ENCODE results near the gene LRRC51.

The LRRC51 gene, protein sequence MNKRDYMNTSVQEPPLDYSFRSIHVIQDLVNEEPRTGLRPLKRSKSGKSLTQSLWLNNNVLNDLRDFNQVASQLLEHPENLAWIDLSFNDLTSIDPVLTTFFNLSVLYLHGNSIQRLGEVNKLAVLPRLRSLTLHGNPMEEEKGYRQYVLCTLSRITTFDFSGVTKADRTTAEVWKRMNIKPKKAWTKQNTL

GRCh38 chr11:72080326-72081183 is at the start of gene LRRC51, which contains the start of gene NUMA1:
LRRC51 (plus strand) TSS chr11:72080850; CDS start chr11:72089084, 8,234 bp downstream.
NUMA1 (minus strand) TSS chr11:72080542; CDS start chr11:72035943, 44,599 bp downstream.
- peak; percentile 99 for DNase-seq

DNA sequence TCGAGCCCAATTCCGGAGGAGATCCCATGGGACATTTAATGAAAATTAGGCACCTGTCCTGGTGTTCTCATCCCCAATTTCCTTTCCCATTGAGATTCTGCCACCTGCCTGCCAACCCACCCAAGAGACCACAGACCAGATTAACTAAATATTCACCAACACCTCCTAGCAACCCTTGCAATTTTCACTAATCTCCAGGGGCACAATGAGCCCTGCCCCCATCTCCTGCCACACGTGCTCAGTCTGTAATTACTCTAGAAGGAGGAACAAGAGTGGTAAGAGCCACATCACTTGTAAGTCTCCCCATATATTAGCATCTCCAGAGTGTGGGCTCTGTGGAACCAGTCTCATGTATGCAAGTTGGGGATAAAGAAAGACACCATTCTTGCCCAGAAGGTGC is 44.0 kb upstream of the LRRC51 start:
- DNase-seq: no peak

- DNase-seq: no peak
These were observed 42.9 kb upstream of the LRRC51 start for GRCh38 chr11:72037554-72038311.

DNA sequence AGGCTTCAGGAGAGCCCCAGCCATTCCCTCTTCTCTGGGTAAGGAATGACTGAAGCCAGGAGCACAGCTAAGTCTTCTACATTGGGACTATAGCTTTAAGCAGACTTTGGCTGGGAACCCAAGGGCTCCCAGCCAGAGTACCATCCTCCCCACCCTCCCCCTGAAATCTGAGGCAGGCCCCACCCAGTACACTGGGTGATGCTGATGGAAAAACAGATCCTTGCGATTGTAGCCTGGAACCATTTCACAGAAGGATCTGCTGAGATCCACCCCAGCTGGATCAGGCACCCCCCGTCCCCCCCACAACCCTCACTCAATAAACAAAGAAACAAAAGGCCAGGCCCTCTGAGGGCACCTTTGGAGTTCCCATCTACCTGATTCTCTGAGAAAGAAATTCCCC is 42.2 kb upstream of the LRRC51 start:
- no peak for DNase-seq

DNA sequence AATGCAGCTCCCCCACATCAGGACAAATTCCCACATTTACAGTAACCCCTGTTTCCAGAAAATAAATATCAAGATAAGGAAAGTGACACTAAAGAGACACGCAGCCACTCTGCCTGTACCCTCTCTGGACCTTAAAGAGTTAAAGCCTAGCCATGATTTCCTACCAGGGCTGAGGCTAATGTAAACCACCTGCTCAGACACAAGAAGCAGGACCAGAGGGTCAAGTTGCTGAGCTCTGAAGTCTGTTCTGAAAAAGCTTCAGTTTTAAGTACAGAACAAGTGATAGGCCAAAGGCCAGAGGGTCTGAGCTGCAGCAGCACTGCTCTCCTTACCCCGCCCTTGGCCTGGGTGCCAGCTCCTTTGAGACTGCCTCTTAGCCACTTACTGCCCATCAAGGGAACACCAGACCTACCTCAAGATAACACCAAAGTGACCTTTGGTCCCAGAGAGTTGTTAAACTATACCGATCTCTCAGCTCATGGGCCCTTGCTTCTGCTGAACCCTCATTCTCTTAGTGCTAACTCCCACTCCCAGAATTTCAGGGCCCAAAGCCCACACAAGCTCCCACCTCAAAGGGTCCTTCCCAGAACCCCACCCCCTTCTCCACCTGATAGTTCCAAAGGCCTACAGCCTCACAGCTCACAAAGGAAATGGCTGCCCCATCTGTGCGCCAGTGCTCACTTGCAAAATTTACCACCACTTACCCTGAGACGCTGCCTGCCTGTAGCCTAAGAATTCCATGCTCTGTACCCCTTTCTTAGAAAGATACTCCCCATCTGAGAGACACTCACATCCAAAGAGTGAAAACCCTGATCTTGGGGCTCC is 41.4 kb upstream of the LRRC51 start:
- no peak for DNase-seq

GRCh38 chr11:72039856-72040401 is 40.7 kb upstream of the LRRC51 start:
- no peak for DNase-seq

- peak; percentile 64 for DNase-seq
These were observed 39.9 kb upstream of the LRRC51 start for GRCh38 chr11:72040491-72041363.

GRCh38 chr11:72041364-72042063 is 39.1 kb upstream of the LRRC51 start:
- DNase-seq: no peak

- no peak for DNase-seq
These were observed 38.4 kb upstream of the LRRC51 start for GRCh38 chr11:72042064-72042745.

DNA sequence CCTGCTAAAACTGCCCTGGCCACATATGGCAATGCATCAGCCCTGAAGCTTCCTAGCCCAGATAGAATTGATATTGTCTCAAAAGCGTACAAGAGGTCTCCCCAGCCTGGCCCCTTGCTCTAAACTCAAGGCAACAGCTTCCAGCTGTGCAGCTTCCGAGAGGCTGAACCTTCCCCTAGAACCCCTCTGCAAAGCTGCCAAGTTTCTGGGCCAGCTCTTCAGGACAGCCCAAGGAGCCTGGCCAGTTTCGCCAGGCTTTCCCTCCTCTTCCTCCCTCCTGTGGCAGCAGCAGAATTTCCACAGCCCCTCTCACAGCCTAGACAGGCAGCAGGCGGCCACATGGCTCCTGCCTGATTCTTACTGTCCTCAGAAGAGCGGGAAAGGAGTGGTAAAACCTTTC is 34.8 kb upstream of the LRRC51 start:
- no peak for DNase-seq

DNA sequence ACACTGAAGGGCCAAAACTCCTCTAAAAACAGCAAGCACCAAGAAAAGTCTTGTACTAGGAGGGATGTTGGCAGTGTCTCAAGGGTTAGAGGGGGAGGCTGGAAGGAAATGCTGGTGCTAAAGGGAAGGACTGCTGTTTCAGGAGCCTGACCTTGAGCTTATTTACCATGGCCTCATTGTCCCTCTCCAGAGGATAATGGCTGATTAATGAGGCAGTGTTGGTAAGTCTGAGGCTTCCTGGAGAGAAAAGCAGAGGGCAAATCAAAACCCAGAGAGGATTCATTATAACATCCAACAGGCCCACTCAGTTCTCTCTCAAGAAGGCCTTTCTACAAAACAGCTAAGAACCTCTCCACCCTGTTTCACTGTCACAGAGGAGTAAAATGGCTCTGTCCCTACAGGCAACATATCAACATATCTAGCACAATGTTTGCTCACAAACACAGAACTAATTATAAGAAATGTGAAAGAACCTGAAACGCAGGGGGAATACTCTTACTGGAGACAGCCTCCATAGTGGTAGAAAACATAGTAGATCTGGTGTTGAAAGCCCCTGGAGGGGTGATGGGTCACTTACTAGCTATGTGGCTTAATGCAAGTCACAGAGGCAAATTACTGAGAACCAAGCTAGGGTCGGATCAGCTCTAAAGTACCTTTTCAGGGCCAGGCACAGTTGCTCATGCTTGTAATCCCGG is 31.7 kb upstream of the LRRC51 start:
- DNase-seq: no peak

GRCh38 chr11:72058416-72059034 is 22.1 kb upstream of the LRRC51 start:
- DNase-seq: no peak

GRCh38 chr11:72061739-72062396 is 18.8 kb upstream of the LRRC51 start:
- no peak for DNase-seq

GRCh38 chr11:72066855-72067254 is 13.8 kb upstream of the LRRC51 start:
- no peak for DNase-seq

GRCh38 chr11:72067266-72067665 is 13.4 kb upstream of the LRRC51 start:
- DNase-seq: no peak

DNA sequence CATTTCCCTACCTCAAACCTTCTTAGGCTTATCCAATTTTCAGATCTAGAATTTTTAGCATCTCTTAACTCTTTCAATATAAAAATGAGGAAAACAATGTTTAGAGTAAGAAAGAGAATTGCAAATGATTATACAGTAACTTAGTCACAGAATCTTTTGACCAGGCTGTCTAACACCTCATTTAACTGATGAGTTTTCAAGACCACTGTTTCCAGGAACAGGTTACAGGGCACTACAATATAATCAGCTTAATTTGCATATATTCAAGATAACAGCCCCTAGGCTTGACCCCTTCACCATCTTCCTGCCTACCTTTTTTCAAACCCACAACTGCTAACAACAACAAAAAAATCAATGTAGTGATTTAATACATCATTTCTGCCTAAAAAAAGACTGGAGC is 13.0 kb upstream of the LRRC51 start:
- DNase-seq: no peak

GRCh38 chr11:72069200-72069599 is 11.4 kb upstream of the LRRC51 start:
- no peak for DNase-seq

DNA sequence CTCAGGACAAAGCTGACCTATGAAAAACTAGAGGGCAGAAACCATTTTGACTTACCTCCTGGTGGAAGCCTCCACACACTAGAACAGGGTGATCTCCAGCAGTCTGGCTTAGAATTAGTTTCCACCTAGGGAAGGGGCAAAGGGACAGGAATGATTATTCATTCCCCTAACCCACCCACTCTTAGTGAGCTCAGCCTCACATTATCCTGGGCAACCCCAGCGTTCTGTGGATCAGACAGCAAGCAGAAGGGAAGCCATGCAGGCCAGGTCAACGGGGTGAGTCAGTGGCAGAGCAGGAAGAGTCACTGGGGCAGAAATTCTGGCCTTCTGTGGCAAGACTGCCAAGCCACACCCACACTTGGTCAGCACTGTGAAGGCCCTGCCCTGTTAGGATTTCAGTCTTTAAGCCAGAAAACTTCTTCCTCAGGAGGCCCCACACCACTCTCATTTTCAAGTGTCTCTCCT is 10.8 kb upstream of the LRRC51 start:
- no peak for DNase-seq

Data from activated T-cell treated with anti-CD3 and anti-CD28 coated beads for 4 hours (primary cell).